D721Med (cell line): Measurements from ENCODE around the gene SYNGR3.

Source experiments
- DNase-seq: peaks from one replicate; pipeline ENCODE4 v3.0.0; 2011; ENCODE audit warnings: low spot score; ENCODE audit not compliant: insufficient read length
- FAIRE-seq: peaks from 2 replicates; lab custom pipeline; 2011; peaks lifted over from hg19 to GRCh38; lab: Jason Lieb, UNC
- CTCF ChIP-seq: IDR thresholded peaks from 2 replicates; pipeline ENCODE4 v1.5.1; 2012; ENCODE audit warnings: mild to moderate bottlenecking, control low read depth; ENCODE audit not compliant: insufficient read depth; ENCODE audit errors: missing control alignments

SYNGR3 gene

DNA sequence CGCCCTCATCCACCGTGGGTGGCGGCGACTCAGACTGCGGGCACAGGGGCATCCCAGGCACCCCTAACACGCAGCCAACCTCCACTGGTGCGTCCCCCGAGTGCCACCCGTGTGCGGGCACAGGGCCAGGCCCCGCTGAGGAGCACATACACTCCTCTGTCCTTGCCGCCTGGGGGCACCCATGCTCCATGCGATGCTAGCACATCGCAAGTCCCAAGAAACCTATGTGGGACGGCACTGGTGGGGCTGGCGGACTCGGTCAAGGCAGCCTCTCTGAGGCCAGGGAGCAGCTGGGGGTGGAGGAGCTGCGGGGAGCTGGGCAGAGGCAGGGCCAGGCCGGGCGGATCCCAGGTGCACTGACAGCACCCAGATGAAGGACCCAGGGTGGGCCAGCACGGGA is 15.9 kb downstream of the SYNGR3 start:
- no peak for FAIRE-seq
- TF ChIP-seq CTCF, result peak; percentile 69
- no peak for DNase-seq

DNA sequence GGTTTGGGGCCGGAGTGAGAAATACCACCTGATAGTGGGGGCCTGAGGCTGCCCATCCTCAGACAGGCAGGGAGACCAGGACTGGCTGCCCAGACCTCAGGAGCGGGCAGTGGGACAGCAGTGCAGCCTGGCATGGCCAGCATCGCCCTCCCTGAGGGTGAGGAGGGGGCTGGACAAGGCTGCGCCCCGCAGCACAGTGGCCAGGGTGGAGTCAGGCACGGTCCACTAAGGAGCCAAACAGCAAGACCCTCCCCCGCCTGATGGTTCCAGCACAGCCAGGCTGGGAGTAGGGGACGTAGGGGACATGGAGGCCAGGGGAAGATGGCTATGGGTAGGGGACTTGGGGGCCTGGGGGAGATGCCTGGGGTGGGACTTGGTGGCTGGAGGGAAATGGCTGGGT is 16.5 kb downstream of the SYNGR3 start:
- DNase-seq (no peak), FAIRE-seq (no peak)
- TF ChIP-seq CTCF, result no peak

- DNase-seq (no peak), FAIRE-seq (no peak)
- TF ChIP-seq CTCF, result no peak
Observed at GRCh38 chr16:2007081-2007836, 17.5 kb downstream of the SYNGR3 start.

DNA sequence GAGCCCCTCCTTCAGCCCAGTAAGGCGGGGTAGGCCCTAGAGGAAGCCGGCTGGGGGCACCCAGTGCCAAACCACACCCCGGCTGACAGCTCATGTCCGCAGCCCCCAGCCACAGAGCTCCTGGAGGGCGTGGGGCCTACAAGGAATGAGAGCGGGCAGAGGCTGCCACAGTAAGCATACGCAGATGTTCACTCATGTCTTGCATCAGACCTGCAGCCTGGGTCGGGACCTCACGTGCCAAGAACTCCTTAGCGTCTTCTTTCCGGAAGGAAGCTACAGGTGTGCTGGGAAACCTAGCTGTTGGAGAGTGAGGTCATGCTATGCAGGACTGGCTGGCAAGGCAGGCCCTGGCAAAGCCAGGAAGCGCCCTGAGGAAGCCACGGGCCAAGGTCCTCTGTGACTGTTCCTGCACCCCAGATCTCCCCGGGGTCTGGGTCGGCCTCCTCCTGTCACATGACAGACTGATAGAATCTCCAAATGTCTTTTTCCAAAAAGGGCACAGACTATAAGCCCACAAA is 18.3 kb downstream of the SYNGR3 start:
- no peak for TF ChIP-seq CTCF
- FAIRE-seq, result no peak
- DNase-seq, result no peak

DNA sequence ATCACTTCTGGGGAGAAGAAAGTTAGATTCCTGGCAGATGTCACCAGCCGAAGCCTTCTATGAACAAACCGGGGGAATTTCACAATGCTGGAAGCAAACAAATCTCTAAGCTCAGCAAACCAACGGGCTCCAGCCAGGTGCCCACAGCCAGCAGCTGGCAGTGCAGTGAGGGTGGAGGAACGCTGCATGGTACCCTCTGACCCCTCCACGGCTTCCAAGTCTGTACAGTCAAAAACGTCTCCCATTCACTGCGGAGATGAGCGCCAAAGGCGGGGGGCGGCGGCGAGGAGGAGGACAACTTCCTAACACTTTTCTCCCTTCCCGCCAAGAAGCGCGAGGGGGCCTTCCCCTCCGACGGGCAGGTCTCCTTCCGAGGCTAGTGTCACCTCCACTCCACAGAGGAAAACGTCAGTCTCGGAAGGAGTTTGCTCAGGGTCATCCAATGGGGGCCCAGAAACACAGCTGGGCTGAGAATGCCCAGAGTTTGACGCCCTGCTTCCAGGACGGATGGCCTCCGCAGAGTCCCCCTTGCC is 18.9 kb downstream of the SYNGR3 start:
- no peak for TF ChIP-seq CTCF
- DNase-seq (no peak), FAIRE-seq (no peak)

GRCh38 chr16:2009164-2009711 is 19.5 kb downstream of the SYNGR3 start:
- no peak for DNase-seq
- no peak for TF ChIP-seq CTCF
- no peak for FAIRE-seq
